Skeletal muscle satellite cell (primary cell): ENCODE results near the gene KBTBD13.

Experiments used
- H3K27me3 ChIP-seq: 2 replicates; pipeline ENCODE4 v1.7.0; 2013; ENCODE audit warnings: low read length; ENCODE audit not compliant: control insufficient read depth, insufficient read depth
- H3K36me3 ChIP-seq: 2 replicates; pipeline ENCODE4 v1.7.0; 2013; ENCODE audit warnings: mild to moderate bottlenecking, control low read depth, low read length; ENCODE audit not compliant: insufficient read depth
- H3K4me1 ChIP-seq: 2 replicates; pipeline ENCODE4 v1.7.0; 2013; ENCODE audit warnings: low read length; ENCODE audit not compliant: control insufficient read depth, insufficient read depth
- H3K4me2 ChIP-seq: 2 replicates; pipeline ENCODE4 v1.7.0; 2013; ENCODE audit warnings: mild to moderate bottlenecking, low read length
- H3K4me3 ChIP-seq: 2 replicates; pipeline ENCODE4 v1.7.0; 2013; ENCODE audit warnings: low read length
- H3K9ac ChIP-seq: 2 replicates; pipeline ENCODE4 v1.7.0; 2013; ENCODE audit warnings: mild to moderate bottlenecking, low read depth, low read length, moderate library complexity
- H3K9me3 ChIP-seq: replicated peaks from 2 replicates; pipeline ENCODE4 v1.7.0; 2013; ENCODE audit warnings: mild to moderate bottlenecking, control low read depth, low read length

Gene KBTBD13

GRCh38 chr15:65054333-65055200, 22.0 kb upstream of the KBTBD13 start:
- no peak overlapping the region for H3K4me3 ChIP-seq
- H3K9ac ChIP-seq, result no peak overlapping the region
- H3K27me3 ChIP-seq, result peaks cover 15% of the 10 kb centered on the region

GRCh38 chr15:65055201-65055870, 21.2 kb upstream of the KBTBD13 start:
- Histone ChIP-seq H3K4me1 (peaks cover 8% of the 10 kb centered on the region), H3K4me2 (no peak overlapping the region), H3K9me3 (no peaks in the 10 kb centered on the region), H3K27me3 (peaks cover 20% of the 10 kb centered on the region), H3K36me3 (no peaks in the 10 kb centered on the region), H3K4me3 (no peak overlapping the region), H3K9ac (no peak overlapping the region)

More at GRCh38 chr15:65054333-65055200, 22.0 kb upstream of the KBTBD13 start:
- Histone ChIP-seq H3K36me3 (no peaks in the 10 kb centered on the region), H3K9me3 (no peaks in the 10 kb centered on the region), H3K4me1 (peaks cover 13% of the 10 kb centered on the region), H3K4me2 (no peak overlapping the region)

- no peak overlapping the region for H3K4me3 ChIP-seq
- H3K36me3 ChIP-seq, result no peaks in the 10 kb centered on the region
- H3K9ac ChIP-seq, result no peak overlapping the region
- H3K9me3 ChIP-seq, result no peaks in the 10 kb centered on the region
- no peak overlapping the region for H3K4me2 ChIP-seq
- peaks cover 18% of the 10 kb centered on the region for H3K27me3 ChIP-seq
- H3K4me1 ChIP-seq, result peaks cover 8% of the 10 kb centered on the region
These were observed 20.4 kb upstream of the KBTBD13 start for GRCh38 chr15:65056106-65056505.

GRCh38 chr15:65056868-65057548, 19.5 kb upstream of the KBTBD13 start:
- H3K4me3 ChIP-seq, result no peak overlapping the region
- peaks cover 8% of the 10 kb centered on the region for H3K4me1 ChIP-seq
- no peaks in the 10 kb centered on the region for H3K9me3 ChIP-seq
- H3K4me2 ChIP-seq, result no peak overlapping the region
- no peak overlapping the region for H3K9ac ChIP-seq
- H3K36me3 ChIP-seq, result no peaks in the 10 kb centered on the region
- H3K27me3 ChIP-seq, result peaks cover 18% of the 10 kb centered on the region

- no peak overlapping the region for H3K9ac ChIP-seq
- H3K9me3 ChIP-seq, result no peaks in the 10 kb centered on the region
- H3K4me2 ChIP-seq, result no peak overlapping the region
- peaks cover 8% of the 10 kb centered on the region for H3K4me1 ChIP-seq
- no peak overlapping the region for H3K4me3 ChIP-seq
- peaks cover 24% of the 10 kb centered on the region for H3K27me3 ChIP-seq
- H3K36me3 ChIP-seq, result no peaks in the 10 kb centered on the region
These were observed 19.0 kb upstream of the KBTBD13 start for GRCh38 chr15:65057549-65057940.

- H3K4me1 ChIP-seq, result peaks cover 8% of the 10 kb centered on the region
These were observed 17.9 kb upstream of the KBTBD13 start for GRCh38 chr15:65058394-65059368.

GRCh38 chr15:65059369-65059750, 17.2 kb upstream of the KBTBD13 start:
- Histone ChIP-seq H3K36me3 (no peaks in the 10 kb centered on the region), H3K4me3 (no peak overlapping the region), H3K9ac (no peak overlapping the region), H3K4me2 (no peak overlapping the region), H3K27me3 (peaks cover 37% of the 10 kb centered on the region), H3K4me1 (peaks cover 8% of the 10 kb centered on the region), H3K9me3 (no peaks in the 10 kb centered on the region)

More at GRCh38 chr15:65058394-65059368, 17.9 kb upstream of the KBTBD13 start:
- no peak overlapping the region for H3K4me3 ChIP-seq
- no peaks in the 10 kb centered on the region for H3K36me3 ChIP-seq
- H3K27me3 ChIP-seq, result peaks cover 34% of the 10 kb centered on the region
- no peaks in the 10 kb centered on the region for H3K9me3 ChIP-seq
- no peak overlapping the region for H3K4me2 ChIP-seq
- no peak overlapping the region for H3K9ac ChIP-seq

GRCh38 chr15:65059931-65060596, 16.5 kb upstream of the KBTBD13 start:
- Histone ChIP-seq H3K9ac (no peak overlapping the region), H3K9me3 (no peaks in the 10 kb centered on the region), H3K4me2 (no peak overlapping the region), H3K4me1 (peaks cover 8% of the 10 kb centered on the region), H3K36me3 (no peaks in the 10 kb centered on the region), H3K27me3 (peaks cover 42% of the 10 kb centered on the region), H3K4me3 (no peak overlapping the region)

- no peak overlapping the region for H3K9ac ChIP-seq
- H3K4me1 ChIP-seq, result peaks cover 6% of the 10 kb centered on the region
- H3K27me3 ChIP-seq, result peaks cover 46% of the 10 kb centered on the region
- no peaks in the 10 kb centered on the region for H3K36me3 ChIP-seq
- no peak overlapping the region for H3K4me3 ChIP-seq
- no peaks in the 10 kb centered on the region for H3K9me3 ChIP-seq
- H3K4me2 ChIP-seq, result no peak overlapping the region
These were observed 15.7 kb upstream of the KBTBD13 start for GRCh38 chr15:65060641-65061397.

GRCh38 chr15:65062061-65062460, 14.5 kb upstream of the KBTBD13 start:
- Histone ChIP-seq H3K4me2 (no peak overlapping the region), H3K4me1 (peaks cover 5% of the 10 kb centered on the region), H3K36me3 (no peaks in the 10 kb centered on the region), H3K9me3 (no peaks in the 10 kb centered on the region), H3K27me3 (peaks cover 55% of the 10 kb centered on the region), H3K4me3 (no peak overlapping the region), H3K9ac (no peak overlapping the region)
